Mesothelial cell of epicardium (in vitro differentiated cells): ENCODE results near the gene KRTAP4-12. TPM values are rescaled to one million over a fixed set of nuclear protein-coding genes. Genes with fewer than 3 reads are reported as not detected.
"Not testable (repeated sequence)": the region's sequence is repeated elsewhere in the genome, so short reads cannot be mapped to it uniquely, and the experiment has no call there.

Experiments used
- DNase-seq, 2 experiments: peaks; one replicate each; pipeline ENCODE4 v3.0.0; 2021; ENCODE audit warnings: low spot score in 2 of 2; ENCODE audit not compliant: unreplicated experiment in 2 of 2
- H3K27ac Mint-ChIP-seq: 2 replicates; pipeline ENCODE4 v1.8.0; 2021; ENCODE audit warnings: mixed read lengths
- H3K27me3 Mint-ChIP-seq: 2 replicates; pipeline ENCODE4 v1.8.0; 2021; ENCODE audit warnings: low read depth, mixed read lengths
- H3K36me3 Mint-ChIP-seq: 2 replicates; pipeline ENCODE4 v1.8.0; 2021; ENCODE audit warnings: mixed read lengths
- H3K4me1 Mint-ChIP-seq: 2 replicates; pipeline ENCODE4 v1.8.0; 2021; ENCODE audit warnings: mixed read lengths
- H3K4me3 Mint-ChIP-seq: 2 replicates; pipeline ENCODE4 v1.8.0; 2021; ENCODE audit warnings: mild to moderate bottlenecking, moderate library complexity, mixed read lengths
- H3K9me3 Mint-ChIP-seq: 2 replicates; pipeline ENCODE4 v1.8.0; 2021; ENCODE audit warnings: mixed read lengths
- CTCF ChIP-seq: fragments of 200-600 bp; sonication (generic); IDR thresholded peaks from one replicate; pipeline ENCODE4 v1.5.0; 2021; ENCODE audit warnings: antibody characterized with exemption; ENCODE audit not compliant: unreplicated experiment
- total RNA-seq: library from RNA; stranded (reverse); gene quantifications from 3 replicates; pipeline ENCODE4 v1.2.1, GENCODE V29; 2021

Gene KRTAP4-12
- total RNA-seq, 1 donor from 2014 or later: not detected

GRCh38 chr17:41145261-41145660, 21.3 kb upstream of the KRTAP4-12 start:
- Mint-ChIP-seq H3K9me3 (peaks cover 29% of the 10 kb centered on the region), H3K27me3 (no peaks in the 10 kb centered on the region)

GRCh38 chr17:41144846-41145245, 20.9 kb upstream of the KRTAP4-12 start:
- H3K27me3 Mint-ChIP-seq: no peaks in the 10 kb centered on the region
- no peak for TF ChIP-seq CTCF
- no peak overlapping the region for H3K4me3 Mint-ChIP-seq
- H3K9me3 Mint-ChIP-seq: peaks cover 29% of the 10 kb centered on the region
- H3K4me1 Mint-ChIP-seq: peaks cover 26% of the 10 kb centered on the region
- peaks cover 16% of the 10 kb centered on the region for H3K36me3 Mint-ChIP-seq
- DNase-seq: no peak
- peak overlapping the region; percentile 32 for H3K27ac Mint-ChIP-seq

More at GRCh38 chr17:41145261-41145660, 21.3 kb upstream of the KRTAP4-12 start:
- DNase-seq: no peak
- H3K27ac Mint-ChIP-seq: peak overlapping the region; percentile 32
- TF ChIP-seq CTCF: no peak
- peaks cover 26% of the 10 kb centered on the region for H3K4me1 Mint-ChIP-seq
- peaks cover 16% of the 10 kb centered on the region for H3K36me3 Mint-ChIP-seq
- no peak overlapping the region for H3K4me3 Mint-ChIP-seq

- TF ChIP-seq CTCF: no peak
- DNase-seq: no peak
- Mint-ChIP-seq H3K4me3 (no peak overlapping the region), H3K9me3 (peaks cover 58% of the 10 kb centered on the region), H3K27ac (no peak overlapping the region), H3K4me1 (peaks cover 10% of the 10 kb centered on the region), H3K27me3 (no peaks in the 10 kb centered on the region), H3K36me3 (peaks cover 29% of the 10 kb centered on the region)
Observed at GRCh38 chr17:41141361-41141760, 17.4 kb upstream of the KRTAP4-12 start.

- no peak for TF ChIP-seq CTCF
- H3K4me1 Mint-ChIP-seq: peaks cover 4% of the 10 kb centered on the region
- H3K9me3 Mint-ChIP-seq: peaks cover 64% of the 10 kb centered on the region
- DNase-seq: no peak
- H3K36me3 Mint-ChIP-seq: peaks cover 29% of the 10 kb centered on the region
- no peak within 1 kb of the TSS for H3K4me3 Mint-ChIP-seq
- no peaks in the 10 kb centered on the region for H3K27me3 Mint-ChIP-seq
- H3K27ac Mint-ChIP-seq: no peak within 1 kb of the TSS
Observed at GRCh38 chr17:41140360-41141131, 16.6 kb upstream of the KRTAP4-12 start, which contains the start of gene KRTAP4-6. TSS of gene KRTAP4-6 (minus strand) at chr17:41140544. CDS start at chr17:41140487, 57 bp downstream.

- H3K36me3 Mint-ChIP-seq: peaks cover 27% of the 10 kb centered on the region
- H3K9me3 Mint-ChIP-seq: peaks cover 64% of the 10 kb centered on the region
Observed at GRCh38 chr17:41139865-41140264, 15.9 kb upstream of the KRTAP4-12 start.

GRCh38 chr17:41133880-41134735, 10.1 kb upstream of the KRTAP4-12 start:
- no peak for TF ChIP-seq CTCF
- Mint-ChIP-seq H3K36me3 (peaks cover 9% of the 10 kb centered on the region), H3K4me1 (no peaks in the 10 kb centered on the region), H3K9me3 (peaks cover 37% of the 10 kb centered on the region), H3K27ac (peak overlapping the region; percentile 63), H3K27me3 (no peaks in the 10 kb centered on the region), H3K4me3 (no peak overlapping the region)
- DNase-seq: no peak

More at GRCh38 chr17:41139865-41140264, 15.9 kb upstream of the KRTAP4-12 start:
- not testable (repeated sequence) for H3K4me1 Mint-ChIP-seq, DNase-seq, H3K27me3 Mint-ChIP-seq, H3K4me3 Mint-ChIP-seq, H3K27ac Mint-ChIP-seq
